DND-41 (cell line): ENCODE measurements around the gene PRKRIP1.
"Not testable (repeated sequence)": the region's sequence is repeated elsewhere in the genome, so short reads cannot be mapped to it uniquely, and the experiment has no call there.

Experiments
- ATAC-seq: fragments of 200-7000 bp; cut with Tn5 transposase; 3 replicates; pipeline ENCODE4 v1.9.1; 2021; ENCODE audit warnings: low read depth; ENCODE audit not compliant: insufficient read depth
- DNase-seq: peaks from one replicate; pipeline ENCODE4 v3.0.0-alpha.2; 2020
- H2AFZ ChIP-seq: 2 replicates; pipeline ENCODE4 v1.6.0; 2012; ENCODE audit warnings: low read depth, low read length
- H3K27ac ChIP-seq: 2 replicates; pipeline ENCODE4 v1.5.1; 2012; ENCODE audit warnings: low read length, inconsistent platforms
- H3K27me3 ChIP-seq: fragments of 200-600 bp; sonication (generic); 2 replicates; pipeline ENCODE4 v1.6.0; 2012; ENCODE audit warnings: low read length, mild to moderate bottlenecking, inconsistent platforms; ENCODE audit not compliant: insufficient read depth, poor library complexity
- H3K36me3 ChIP-seq: 2 replicates; pipeline ENCODE4 v1.5.1; 2012; ENCODE audit warnings: low read length, inconsistent platforms; ENCODE audit not compliant: insufficient read depth
- H3K4me1 ChIP-seq: 2 replicates; pipeline ENCODE4 v1.5.1; 2012; ENCODE audit warnings: mild to moderate bottlenecking, low read length; ENCODE audit not compliant: insufficient read depth
- H3K4me2 ChIP-seq: 2 replicates; pipeline ENCODE4 v1.6.0; 2012; ENCODE audit warnings: mild to moderate bottlenecking, moderate library complexity, low read length, inconsistent platforms; ENCODE audit not compliant: insufficient read depth
- H3K4me3 ChIP-seq, 2 experiments: fragments of 200-600 bp in 1 of 2; shearing (Covaris generic) in 1 of 2; 2 replicates each; pipeline ENCODE4 v1.5.1; 2012 to 2016; ENCODE audit warnings: inconsistent platforms in 2 of 2, low read length in 2 of 2, mild to moderate bottlenecking in 2 of 2, low read depth in 1 of 2, moderate library complexity in 1 of 2
- H3K79me2 ChIP-seq: 2 replicates; pipeline ENCODE4 v1.6.0; 2012; ENCODE audit warnings: low read length, inconsistent platforms; ENCODE audit not compliant: insufficient read depth
- H3K9ac ChIP-seq: 2 replicates; pipeline ENCODE4 v1.6.0; 2012; ENCODE audit warnings: low read depth, mild to moderate bottlenecking, inconsistent platforms, low read length, moderate library complexity
- H3K9me3 ChIP-seq: 2 replicates; pipeline ENCODE4 v1.5.1; 2012; ENCODE audit warnings: low read length, moderate library complexity, mild to moderate bottlenecking, inconsistent platforms; ENCODE audit not compliant: insufficient read depth, severe bottlenecking
- H4K20me1 ChIP-seq: 2 replicates; pipeline ENCODE4 v1.6.0; 2012; ENCODE audit warnings: low read length; ENCODE audit not compliant: insufficient read depth
- EZH2 ChIP-seq: IDR thresholded peaks from 3 replicates; pipeline ENCODE4 v1.6.1; 2012; ENCODE audit warnings: borderline replicate concordance, low read depth, mild to moderate bottlenecking, moderate library complexity, low read length, inconsistent platforms; ENCODE audit not compliant: severe bottlenecking
- TF ChIP-seq, protein P1 (sequence below): IDR thresholded peaks from 2 replicates; pipeline ENCODE4 v1.5.1; 2012; ENCODE audit warnings: borderline replicate concordance, low read length, moderate library complexity, mild to moderate bottlenecking; ENCODE audit not compliant: poor library complexity, severe bottlenecking; ENCODE audit errors: extremely low read depth

Gene PRKRIP1

DNA sequence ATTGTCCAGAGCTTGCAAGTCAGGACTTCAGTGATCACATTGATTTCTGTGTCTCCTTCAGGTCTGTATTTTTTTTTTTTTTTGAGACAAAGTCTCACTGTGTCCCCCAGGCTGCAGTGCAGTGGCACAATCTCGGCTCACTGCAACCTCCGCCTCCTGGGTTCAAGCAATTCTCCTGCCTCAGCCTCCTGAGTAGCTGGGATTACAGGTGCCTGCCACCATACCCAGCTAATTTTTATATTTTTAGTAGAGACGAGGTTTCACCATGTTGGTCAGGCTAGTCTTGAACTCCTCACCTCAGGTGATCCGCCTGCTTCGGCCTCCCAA lies 8.7 kb downstream of the PRKRIP1 start:
- not testable (repeated sequence) for H3K4me1 ChIP-seq, H3K79me2 ChIP-seq, H3K9ac ChIP-seq, ATAC-seq, H3K9me3 ChIP-seq, H3K27ac ChIP-seq, DNase-seq, H3K4me2 ChIP-seq, H4K20me1 ChIP-seq, H2AFZ ChIP-seq, H3K27me3 ChIP-seq, H3K4me3 ChIP-seq
- peaks cover 96% of the 10 kb centered on the region for H3K36me3 ChIP-seq

DNA sequence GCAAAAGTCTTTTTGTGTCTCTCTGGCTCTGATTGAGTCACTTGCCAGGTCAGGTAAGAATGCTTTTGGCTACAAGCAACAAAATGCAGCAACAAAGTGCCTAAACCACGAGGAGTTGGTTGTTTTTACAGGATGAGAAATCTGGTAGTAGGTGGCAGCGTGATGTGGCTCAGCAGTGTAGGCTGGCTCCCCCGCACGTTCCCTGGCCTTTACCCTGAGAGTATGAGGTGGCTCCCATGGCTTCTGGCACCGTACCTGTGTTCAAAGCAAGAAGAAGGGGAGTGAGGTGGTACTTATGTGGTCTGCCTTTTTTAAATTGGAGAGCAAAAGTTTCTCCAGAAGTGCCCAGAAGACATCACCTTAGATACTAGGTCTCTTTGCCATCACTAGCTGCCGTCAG lies 11.7 kb downstream of the PRKRIP1 start:
- Histone ChIP-seq H3K27me3 (no peaks in the 10 kb centered on the region), H3K79me2 (peaks cover 11% of the 10 kb centered on the region; the same call in 1 of the 2 replicates), H3K27ac (no peak overlapping the region), H3K4me2 (no peak overlapping the region), H3K9ac (no peak overlapping the region), H3K9me3 (no peaks in the 10 kb centered on the region), H3K36me3 (peaks cover 97% of the 10 kb centered on the region), H4K20me1 (peaks cover 11% of the 10 kb centered on the region; the same call in 1 of the 2 replicates), H3K4me1 (no peaks in the 10 kb centered on the region), H3K4me3 (no peak overlapping the region), H2AFZ (no peak overlapping the region)
- ATAC-seq (no peak), DNase-seq (no peak)
- no peak for TF ChIP-seq EZH2
- TF ChIP-seq, protein P1, sequence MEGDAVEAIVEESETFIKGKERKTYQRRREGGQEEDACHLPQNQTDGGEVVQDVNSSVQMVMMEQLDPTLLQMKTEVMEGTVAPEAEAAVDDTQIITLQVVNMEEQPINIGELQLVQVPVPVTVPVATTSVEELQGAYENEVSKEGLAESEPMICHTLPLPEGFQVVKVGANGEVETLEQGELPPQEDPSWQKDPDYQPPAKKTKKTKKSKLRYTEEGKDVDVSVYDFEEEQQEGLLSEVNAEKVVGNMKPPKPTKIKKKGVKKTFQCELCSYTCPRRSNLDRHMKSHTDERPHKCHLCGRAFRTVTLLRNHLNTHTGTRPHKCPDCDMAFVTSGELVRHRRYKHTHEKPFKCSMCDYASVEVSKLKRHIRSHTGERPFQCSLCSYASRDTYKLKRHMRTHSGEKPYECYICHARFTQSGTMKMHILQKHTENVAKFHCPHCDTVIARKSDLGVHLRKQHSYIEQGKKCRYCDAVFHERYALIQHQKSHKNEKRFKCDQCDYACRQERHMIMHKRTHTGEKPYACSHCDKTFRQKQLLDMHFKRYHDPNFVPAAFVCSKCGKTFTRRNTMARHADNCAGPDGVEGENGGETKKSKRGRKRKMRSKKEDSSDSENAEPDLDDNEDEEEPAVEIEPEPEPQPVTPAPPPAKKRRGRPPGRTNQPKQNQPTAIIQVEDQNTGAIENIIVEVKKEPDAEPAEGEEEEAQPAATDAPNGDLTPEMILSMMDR: no peak

DNA sequence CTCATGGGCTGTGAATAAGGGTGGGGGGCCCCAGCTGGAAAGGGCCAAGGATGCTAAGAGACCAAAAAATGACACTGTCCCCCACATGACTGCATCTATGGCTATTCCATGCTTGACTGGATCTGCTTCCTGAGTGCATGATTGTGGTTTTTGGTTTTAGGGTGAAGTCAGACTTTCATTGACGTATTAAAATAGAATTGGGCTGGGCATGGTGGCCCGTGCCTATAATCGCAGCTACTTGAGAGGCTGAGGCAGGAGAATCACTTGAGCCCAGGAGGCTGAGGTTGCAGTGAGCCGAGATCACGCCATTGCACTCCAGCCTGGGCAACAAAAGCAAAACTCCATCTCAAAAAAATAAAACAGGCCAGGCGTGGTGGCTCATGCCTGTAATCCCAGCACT lies 12.4 kb downstream of the PRKRIP1 start:
- H3K9me3 ChIP-seq, ATAC-seq, H3K4me3 ChIP-seq, H3K27me3 ChIP-seq, DNase-seq, H2AFZ ChIP-seq, H3K9ac ChIP-seq, H3K27ac ChIP-seq, H3K4me2 ChIP-seq, H3K4me1 ChIP-seq: not testable (repeated sequence)
- peaks cover 11% of the 10 kb centered on the region; the same call in 1 of the 2 replicates for H3K79me2 ChIP-seq
- peaks cover 12% of the 10 kb centered on the region; the same call in 1 of the 2 replicates for H4K20me1 ChIP-seq
- peaks cover 97% of the 10 kb centered on the region for H3K36me3 ChIP-seq

DNA sequence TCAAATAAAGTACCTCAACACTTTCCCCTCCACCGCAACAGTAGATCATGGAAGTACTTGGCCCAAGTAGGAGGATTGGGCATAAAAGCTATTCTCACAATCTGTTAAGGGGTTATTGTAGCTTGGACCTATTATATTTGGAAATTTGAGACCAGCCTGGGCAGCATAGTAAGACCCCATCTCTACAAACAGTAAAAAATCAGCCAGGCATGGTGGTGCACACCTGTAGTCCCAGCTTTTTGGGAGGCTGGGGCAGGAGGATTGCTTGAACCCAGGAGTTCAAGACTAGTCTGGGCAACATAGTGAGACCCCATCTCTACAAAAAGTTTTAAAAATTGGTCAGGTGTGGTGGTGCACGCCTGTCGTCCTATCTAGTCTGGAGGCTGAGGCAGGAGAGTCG lies 13.2 kb downstream of the PRKRIP1 start:
- Histone ChIP-seq H3K4me1 (no peaks in the 10 kb centered on the region), H3K79me2 (peaks cover 11% of the 10 kb centered on the region; the same call in 1 of the 2 replicates), H3K4me3 (no peak overlapping the region), H2AFZ (no peak overlapping the region), H3K4me2 (no peak overlapping the region), H3K9me3 (no peaks in the 10 kb centered on the region), H3K27me3 (no peaks in the 10 kb centered on the region), H3K27ac (no peak overlapping the region), H3K9ac (no peak overlapping the region), H4K20me1 (peaks cover 4% of the 10 kb centered on the region; the same call in 1 of the 2 replicates), H3K36me3 (peaks cover 97% of the 10 kb centered on the region)
- TF ChIP-seq, protein P1: no peak
- TF ChIP-seq EZH2: no peak
- ATAC-seq (no peak), DNase-seq (no peak)

DNA sequence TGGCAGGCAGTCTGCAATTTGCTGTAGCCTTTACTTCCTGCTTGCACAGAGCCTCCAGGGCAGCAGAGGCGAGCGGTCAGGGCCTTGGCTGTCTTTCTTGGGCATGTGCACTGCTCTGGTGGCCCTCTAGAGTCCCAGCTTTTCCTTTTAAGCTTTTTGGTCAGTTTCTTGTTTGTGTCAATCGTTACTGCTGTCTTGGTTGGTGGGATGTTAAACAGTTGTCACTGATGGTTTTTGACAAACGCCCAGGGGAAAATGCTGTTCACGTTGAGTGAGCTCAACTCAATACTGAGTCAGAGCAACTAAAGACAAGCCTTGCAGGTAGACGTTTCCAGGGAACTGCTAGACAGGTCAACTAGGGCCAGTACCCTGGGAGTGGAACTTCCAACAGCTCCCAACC lies 14.0 kb downstream of the PRKRIP1 start:
- no peak overlapping the region for H3K4me3 ChIP-seq
- H4K20me1 ChIP-seq: peaks cover 4% of the 10 kb centered on the region; the same call in 1 of the 2 replicates
- no peak overlapping the region for H2AFZ ChIP-seq
- H3K79me2 ChIP-seq: peaks cover 11% of the 10 kb centered on the region; the same call in 1 of the 2 replicates
- H3K9me3 ChIP-seq: no peaks in the 10 kb centered on the region
- no peak overlapping the region for H3K4me2 ChIP-seq
- no peak for DNase-seq
- peaks cover 97% of the 10 kb centered on the region for H3K36me3 ChIP-seq
- no peak for ATAC-seq
- H3K27ac ChIP-seq: no peak overlapping the region
- TF ChIP-seq EZH2: no peak
- H3K27me3 ChIP-seq: no peaks in the 10 kb centered on the region
- no peaks in the 10 kb centered on the region for H3K4me1 ChIP-seq
- H3K9ac ChIP-seq: no peak overlapping the region
